ENCODE data around the gene PUS1. TPM values are rescaled to one million over a fixed set of nuclear protein-coding genes. Genes with fewer than 3 reads are reported as not detected.
A peak's percentile ranks its signal among the peaks of the same experiment; 100 is the strongest.
"Not testable (repeated sequence)": the region's sequence is repeated elsewhere in the genome, so short reads cannot be mapped to it uniquely, and the experiment has no call there.

Gene PUS1
- polyA plus RNA-seq (2013, experiment 1 of 2), result 53.9 TPM
- 37.2 TPM for polyA plus RNA-seq (2013, experiment 2 of 2)

- Histone ChIP-seq H3K9ac (ENCODE audit: low read depth, low read length) (peak within 1 kb of the TSS; percentile 93), H3K4me3 (ENCODE audit: low read length) (peak within 1 kb of the TSS; percentile 89), H3K4me1 (ENCODE audit: insufficient read depth, low read length) (no peaks in the 10 kb centered on the region), H3K27ac (ENCODE audit: low read depth, low read length) (peak within 1 kb of the TSS; percentile 88), H3K9me3 (ENCODE audit: insufficient read depth, low read depth, low read length) (0 out of 2 replicates have a peak, but pooled peaks cover 3% of the 10 kb centered on the region), H3K36me3 (ENCODE audit: insufficient read depth, low read length) (peaks cover 34% of the 10 kb centered on the region), H3K27me3 (ENCODE audit: insufficient read depth, low read length) (no peaks in the 10 kb centered on the region)
- WGBS, result under 1% methylated on average over 74 of the region's 84 CpGs
Measured at GRCh38 chr12:131928711-131929580, at the start of gene PUS1. TSS of gene PUS1 (plus strand) at chr12:131929276. CDS start at chr12:131929723, 447 bp downstream.

GRCh38 chr12:131882804-131883520 is 46.1 kb upstream of the PUS1 start:
- H3K27ac ChIP-seq (ENCODE audit: low read depth, low read length), result no peak overlapping the region
- WGBS, result 88% methylated on average over 16 of the region's 16 CpGs
- 0 out of 2 replicates have a peak, but pooled peaks cover 4% of the 10 kb centered on the region for H3K9me3 ChIP-seq (ENCODE audit: insufficient read depth, low read depth, low read length)
- H3K4me1 ChIP-seq (ENCODE audit: insufficient read depth, low read length), result peaks cover 28% of the 10 kb centered on the region
- no peaks in the 10 kb centered on the region for H3K36me3 ChIP-seq (ENCODE audit: insufficient read depth, low read length)
- H3K27me3 ChIP-seq (ENCODE audit: insufficient read depth, low read length), result no peaks in the 10 kb centered on the region
- H3K9ac ChIP-seq (ENCODE audit: low read depth, low read length), result no peak overlapping the region
- H3K4me3 ChIP-seq (ENCODE audit: low read length), result no peak overlapping the region

- Histone ChIP-seq H3K9me3 (ENCODE audit: insufficient read depth, low read depth, low read length) (0 out of 2 replicates have a peak, but pooled peaks cover 4% of the 10 kb centered on the region), H3K27me3 (ENCODE audit: insufficient read depth, low read length) (no peaks in the 10 kb centered on the region), H3K36me3 (ENCODE audit: insufficient read depth, low read length) (no peaks in the 10 kb centered on the region), H3K9ac (ENCODE audit: low read depth, low read length) (no peak overlapping the region), H3K4me1 (ENCODE audit: insufficient read depth, low read length) (peaks cover 22% of the 10 kb centered on the region), H3K4me3 (ENCODE audit: low read length) (no peak overlapping the region), H3K27ac (ENCODE audit: low read depth, low read length) (no peak overlapping the region)
- 96% methylated on average over 4 of the region's 4 CpGs for WGBS
Measured at GRCh38 chr12:131883521-131883900, 45.6 kb upstream of the PUS1 start.

- 95% methylated on average over 8 of the region's 8 CpGs for WGBS
- not testable (repeated sequence) for H3K27ac ChIP-seq (ENCODE audit: low read depth, low read length); H3K36me3 ChIP-seq (ENCODE audit: insufficient read depth, low read length); H3K4me1 ChIP-seq (ENCODE audit: insufficient read depth, low read length); H3K27me3 ChIP-seq (ENCODE audit: insufficient read depth, low read length); H3K4me3 ChIP-seq (ENCODE audit: low read length); H3K9me3 ChIP-seq (ENCODE audit: insufficient read depth, low read depth, low read length); H3K9ac ChIP-seq (ENCODE audit: low read depth, low read length)
Measured at GRCh38 chr12:131885076-131885475, 44.0 kb upstream of the PUS1 start.

GRCh38 chr12:131885543-131886057 is 43.5 kb upstream of the PUS1 start:
- Histone ChIP-seq H3K27ac (ENCODE audit: low read depth, low read length) (no peak overlapping the region), H3K9me3 (ENCODE audit: insufficient read depth, low read depth, low read length) (0 out of 2 replicates have a peak, but pooled peaks cover 4% of the 10 kb centered on the region), H3K36me3 (ENCODE audit: insufficient read depth, low read length) (no peaks in the 10 kb centered on the region), H3K4me3 (ENCODE audit: low read length) (no peak overlapping the region), H3K9ac (ENCODE audit: low read depth, low read length) (no peak overlapping the region), H3K4me1 (ENCODE audit: insufficient read depth, low read length) (peaks cover 4% of the 10 kb centered on the region; the same call in 1 of the 2 replicates), H3K27me3 (ENCODE audit: insufficient read depth, low read length) (no peaks in the 10 kb centered on the region)
- 96% methylated on average over 6 of the region's 7 CpGs for WGBS

- 86% methylated on average over 8 of the region's 8 CpGs for WGBS
- H3K9ac ChIP-seq (ENCODE audit: low read depth, low read length); H3K4me1 ChIP-seq (ENCODE audit: insufficient read depth, low read length): not testable (repeated sequence)
Measured at GRCh38 chr12:131891722-131892121, 37.4 kb upstream of the PUS1 start.

GRCh38 chr12:131892711-131893604 is 36.1 kb upstream of the PUS1 start:
- Histone ChIP-seq H3K9ac (ENCODE audit: low read depth, low read length) (no peak overlapping the region), H3K4me1 (ENCODE audit: insufficient read depth, low read length) (peaks cover 5% of the 10 kb centered on the region; the same call in 1 of the 2 replicates), H3K27me3 (ENCODE audit: insufficient read depth, low read length) (no peaks in the 10 kb centered on the region), H3K9me3 (ENCODE audit: insufficient read depth, low read depth, low read length) (no peaks in the 10 kb centered on the region), H3K36me3 (ENCODE audit: insufficient read depth, low read length) (peaks cover 9% of the 10 kb centered on the region), H3K4me3 (ENCODE audit: low read length) (no peak overlapping the region), H3K27ac (ENCODE audit: low read depth, low read length) (no peak overlapping the region)
- WGBS, result 83% methylated on average over 26 of the region's 26 CpGs

More at GRCh38 chr12:131891722-131892121, 37.4 kb upstream of the PUS1 start:
- H3K9me3 ChIP-seq (ENCODE audit: insufficient read depth, low read depth, low read length); H3K4me3 ChIP-seq (ENCODE audit: low read length); H3K27me3 ChIP-seq (ENCODE audit: insufficient read depth, low read length); H3K27ac ChIP-seq (ENCODE audit: low read depth, low read length); H3K36me3 ChIP-seq (ENCODE audit: insufficient read depth, low read length): not testable (repeated sequence)

GRCh38 chr12:131893605-131894312 is 35.3 kb upstream of the PUS1 start:
- 0 out of 2 replicates have a peak overlapping the region, but pooled peaks have one; percentile 18 for H3K4me3 ChIP-seq (ENCODE audit: low read length)
- H3K27me3 ChIP-seq (ENCODE audit: insufficient read depth, low read length), result no peaks in the 10 kb centered on the region
- H3K9ac ChIP-seq (ENCODE audit: low read depth, low read length), result no peak overlapping the region
- no peaks in the 10 kb centered on the region for H3K9me3 ChIP-seq (ENCODE audit: insufficient read depth, low read depth, low read length)
- H3K36me3 ChIP-seq (ENCODE audit: insufficient read depth, low read length), result peaks cover 10% of the 10 kb centered on the region
- no peak overlapping the region for H3K27ac ChIP-seq (ENCODE audit: low read depth, low read length)
- H3K4me1 ChIP-seq (ENCODE audit: insufficient read depth, low read length), result peaks cover 5% of the 10 kb centered on the region; the same call in 1 of the 2 replicates
- WGBS, result 66% methylated on average over 18 of the region's 19 CpGs

- WGBS, result under 1% methylated on average over 52 of the region's 64 CpGs
- H3K9me3 ChIP-seq (ENCODE audit: insufficient read depth, low read depth, low read length), result no peaks in the 10 kb centered on the region
- peaks cover 10% of the 10 kb centered on the region for H3K36me3 ChIP-seq (ENCODE audit: insufficient read depth, low read length)
- H3K27me3 ChIP-seq (ENCODE audit: insufficient read depth, low read length), result no peaks in the 10 kb centered on the region
- peak within 1 kb of the TSS; percentile 76; the same call in 1 of the 2 replicates for H3K27ac ChIP-seq (ENCODE audit: low read depth, low read length)
- peak within 1 kb of the TSS; percentile 77 for H3K9ac ChIP-seq (ENCODE audit: low read depth, low read length)
- H3K4me1 ChIP-seq (ENCODE audit: insufficient read depth, low read length), result peaks cover 5% of the 10 kb centered on the region; the same call in 1 of the 2 replicates
- peak within 1 kb of the TSS; percentile 73 for H3K4me3 ChIP-seq (ENCODE audit: low read length)
Measured at GRCh38 chr12:131894313-131894860, 34.7 kb upstream of the PUS1 start, which contains the start of gene ULK1. TSS of gene ULK1 (plus strand) at chr12:131894622. CDS start at chr12:131895002, 380 bp downstream.
